HG03521 (cell line): ENCODE measurements around the gene E2F3.
"Not testable (repeated sequence)": the region's sequence is repeated elsewhere in the genome, so short reads cannot be mapped to it uniquely, and the experiment has no call there.

Source experiments
- ATAC-seq: cut with Tn5 transposase; IDR thresholded peaks from one replicate; pipeline ENCODE4 v1.9.1; 2021; ENCODE audit warnings: mild to moderate bottlenecking, moderate library complexity; ENCODE audit not compliant: unreplicated experiment

The E2F3 gene

DNA sequence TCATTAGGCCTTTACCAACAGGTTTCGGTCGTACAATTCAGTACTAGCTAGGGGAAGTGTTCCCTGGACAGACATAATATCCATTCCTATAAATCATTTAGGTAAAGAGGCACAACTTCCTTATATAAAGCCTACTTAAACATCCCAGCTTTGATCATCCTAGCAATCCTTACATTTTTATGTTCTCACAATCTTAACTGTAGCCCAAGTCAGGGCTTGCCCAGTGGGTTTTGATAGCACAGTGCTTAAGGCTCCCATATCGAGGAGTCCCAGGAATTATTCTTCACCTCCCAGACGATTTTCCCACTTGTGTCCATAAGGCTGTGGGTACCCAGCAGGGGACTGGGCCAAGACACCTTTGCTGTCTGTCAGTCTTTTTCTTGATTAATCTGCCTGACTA, 63.2 kb downstream of the E2F3 start:
- no peak for ATAC-seq

DNA sequence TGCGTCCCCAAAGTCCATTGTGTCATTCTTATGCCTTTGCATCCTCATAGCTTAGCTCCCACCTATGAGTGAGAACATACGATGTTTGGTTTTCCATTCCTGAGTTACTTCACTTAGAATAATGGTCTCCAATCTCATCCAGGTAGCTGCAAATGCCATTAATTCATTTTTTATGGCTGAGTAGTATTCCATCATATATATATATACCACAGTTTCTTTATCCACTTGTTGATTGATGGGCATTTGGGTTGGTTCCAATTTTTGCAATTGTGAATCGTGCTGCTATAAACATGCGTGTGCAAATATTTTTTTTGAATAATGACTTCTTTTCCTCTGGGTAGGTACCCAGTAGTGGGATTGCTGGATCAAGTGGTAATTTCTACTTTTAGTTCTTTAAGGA, 63.9 kb downstream of the E2F3 start:
- not testable (repeated sequence) for ATAC-seq

DNA sequence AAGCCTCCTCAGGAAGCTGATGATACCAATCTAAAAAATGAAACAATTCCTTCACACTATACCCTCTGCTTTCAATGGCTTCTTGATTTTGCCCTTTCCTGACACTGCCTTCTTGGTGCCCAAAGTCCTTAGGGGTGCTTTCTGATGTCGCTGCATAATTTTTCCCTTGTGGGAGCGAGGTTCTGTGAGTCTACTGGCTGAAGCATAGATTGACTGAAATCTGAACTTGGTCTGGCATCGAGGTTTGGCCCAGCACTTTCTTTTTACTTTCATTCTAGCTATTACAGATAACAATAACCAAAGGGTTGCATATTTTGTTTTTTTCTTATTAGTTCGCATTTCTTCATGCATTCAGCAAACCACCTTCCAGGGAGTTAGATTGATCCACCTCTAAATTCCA, 65.8 kb downstream of the E2F3 start:
- peak; percentile 49 for ATAC-seq

DNA sequence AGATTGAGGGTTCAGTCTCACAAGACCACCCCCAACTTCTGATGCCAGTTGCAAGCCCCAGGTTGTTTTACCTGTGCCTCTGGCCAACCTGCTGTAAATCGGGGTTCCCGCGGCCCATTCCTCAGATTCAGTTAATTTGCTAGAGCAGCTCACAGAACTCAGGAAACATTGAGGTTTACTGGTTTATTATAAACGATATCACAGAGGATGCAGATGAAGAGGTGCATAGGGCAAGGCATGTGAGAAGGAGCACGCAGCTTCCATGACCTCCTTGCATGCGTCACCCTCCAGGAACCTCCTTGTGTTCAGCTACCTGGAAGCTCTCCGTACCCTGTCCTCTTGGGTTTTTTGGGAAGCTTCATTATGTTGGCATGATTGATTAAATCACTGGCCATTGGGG, 66.5 kb downstream of the E2F3 start:
- no peak for ATAC-seq

DNA sequence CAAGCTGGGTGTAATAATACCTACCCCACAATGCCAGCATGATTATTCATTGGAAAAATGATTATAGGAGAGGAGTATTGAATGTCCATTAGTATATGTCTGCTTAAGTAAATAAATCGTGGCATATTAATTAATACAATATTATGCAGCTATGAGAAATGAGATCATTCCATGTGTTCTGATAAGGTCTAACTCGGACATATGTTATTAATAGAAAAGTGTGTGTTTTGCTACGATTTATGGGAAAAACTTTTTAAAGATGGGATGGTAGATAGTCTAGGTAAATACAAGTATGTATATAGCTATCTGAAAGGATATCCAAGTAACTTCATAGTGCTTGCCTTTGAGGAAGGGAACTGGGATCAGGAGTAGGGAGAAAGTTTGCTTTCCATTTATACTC, 71.1 kb downstream of the E2F3 start:
- ATAC-seq = no peak

DNA sequence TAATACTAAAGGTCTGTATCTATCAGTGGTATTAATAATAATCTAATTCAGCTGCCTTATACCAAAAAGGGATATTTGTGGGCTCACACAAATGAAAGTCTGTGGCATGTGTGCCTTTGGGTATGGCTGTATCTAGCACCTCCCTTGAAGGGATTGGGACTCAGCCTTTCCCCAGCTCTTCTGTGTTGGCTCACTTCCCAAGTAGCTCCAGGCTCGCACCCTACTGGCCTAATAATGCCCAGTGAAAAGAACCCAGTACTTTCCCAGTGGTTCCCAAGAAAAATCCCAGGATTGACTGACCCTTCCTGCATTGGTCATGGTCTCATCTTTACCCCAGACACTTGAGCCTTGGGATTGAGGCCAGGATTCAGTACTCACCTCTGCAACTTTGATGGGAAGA, 71.8 kb downstream of the E2F3 start:
- no peak for ATAC-seq

DNA sequence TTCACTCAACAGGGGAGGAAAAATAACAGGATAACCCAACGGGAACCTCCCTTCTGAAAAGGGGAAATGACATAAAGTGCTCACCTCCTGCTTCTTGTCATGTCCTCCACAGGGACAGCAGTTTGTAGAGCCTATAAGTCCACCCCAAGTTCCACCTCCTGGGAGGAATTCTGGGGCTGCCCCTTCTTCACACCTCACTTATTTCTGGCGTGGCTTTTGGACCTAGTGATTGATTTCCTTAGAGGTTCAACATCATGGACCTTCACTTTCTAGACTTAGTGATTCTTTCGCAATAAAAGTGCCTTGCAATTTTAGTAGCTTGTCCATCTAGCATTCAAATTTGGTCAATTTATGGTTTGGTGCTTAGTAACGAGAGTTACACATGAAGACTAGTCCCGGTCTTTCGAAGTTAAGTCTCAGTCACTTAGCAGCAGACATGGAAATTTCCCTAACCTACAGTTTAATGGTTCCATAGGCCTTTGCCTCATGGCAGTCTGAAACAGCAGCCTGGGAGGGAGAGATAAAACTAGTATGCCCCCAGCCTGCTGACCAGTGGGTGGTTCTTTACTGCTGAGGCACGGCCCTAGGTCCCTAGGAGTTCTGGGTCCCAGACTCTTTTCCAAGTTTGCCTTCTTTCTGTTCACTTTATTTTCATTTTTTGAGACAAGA, 73.3 kb downstream of the E2F3 start:
- ATAC-seq = no peak

DNA sequence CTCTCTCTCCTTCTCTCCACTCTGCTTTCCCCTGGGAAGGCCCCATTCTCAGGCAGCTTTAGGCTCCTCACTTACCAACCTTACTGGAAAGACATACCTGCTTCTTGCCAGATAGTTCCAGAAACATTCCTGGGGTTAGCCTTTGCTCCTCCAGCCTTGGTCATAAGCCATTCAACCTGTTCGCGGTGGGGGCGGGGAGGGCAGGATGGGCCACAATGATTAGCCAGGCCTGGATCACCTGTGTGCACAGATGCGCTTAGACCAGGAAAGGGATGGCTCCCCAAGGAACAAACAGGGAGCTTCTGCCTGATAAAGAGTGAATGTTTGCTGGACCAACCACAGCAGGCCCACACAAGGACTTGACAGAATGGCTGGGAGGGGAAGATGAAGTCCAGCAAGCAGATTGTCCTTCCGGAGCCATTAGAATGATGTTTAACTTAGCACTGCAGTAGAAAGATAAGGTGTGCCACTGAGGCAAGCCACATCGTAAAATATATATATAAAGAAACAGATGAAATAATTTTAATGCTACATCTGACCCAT, 74.9 kb downstream of the E2F3 start:
- ATAC-seq = no peak

DNA sequence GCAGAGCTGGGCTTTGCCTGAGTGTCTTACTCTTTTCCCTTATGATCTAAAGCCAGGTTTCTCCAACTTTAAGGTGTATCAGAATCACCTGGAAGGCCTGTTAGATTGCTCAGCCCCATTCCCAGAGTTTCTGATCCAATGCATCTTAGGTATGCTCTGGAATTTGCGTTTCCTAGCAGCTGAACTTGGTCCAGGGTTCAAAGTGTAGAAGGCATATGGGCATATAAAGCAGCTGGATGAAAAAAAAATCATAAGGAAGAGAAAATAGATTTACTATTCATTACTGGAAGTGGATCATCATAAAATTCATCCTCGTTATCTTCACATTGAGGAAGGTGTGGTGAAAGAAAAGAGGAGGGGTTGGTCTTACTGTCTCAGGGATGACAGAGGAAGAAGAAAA, 75.8 kb downstream of the E2F3 start:
- ATAC-seq = no peak

DNA sequence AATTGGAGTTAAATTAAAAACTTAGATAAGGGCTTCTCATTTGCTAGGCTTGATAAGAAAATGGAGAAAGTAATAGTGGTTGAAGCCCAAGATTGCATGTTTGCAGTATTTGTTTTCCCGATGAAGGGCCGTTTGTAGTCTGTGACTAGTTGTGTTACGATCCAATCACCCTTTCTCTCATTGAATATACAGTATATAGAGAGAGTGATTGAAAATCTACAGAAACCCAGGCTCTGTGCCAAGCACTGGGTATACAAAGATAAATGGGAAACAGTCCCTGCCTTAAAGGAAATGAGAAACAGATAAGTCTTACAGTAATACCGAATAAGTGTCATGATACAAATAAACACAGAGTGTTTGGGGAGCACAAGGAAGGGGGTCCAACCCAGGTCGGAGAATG, 77.4 kb downstream of the E2F3 start:
- ATAC-seq = no peak

DNA sequence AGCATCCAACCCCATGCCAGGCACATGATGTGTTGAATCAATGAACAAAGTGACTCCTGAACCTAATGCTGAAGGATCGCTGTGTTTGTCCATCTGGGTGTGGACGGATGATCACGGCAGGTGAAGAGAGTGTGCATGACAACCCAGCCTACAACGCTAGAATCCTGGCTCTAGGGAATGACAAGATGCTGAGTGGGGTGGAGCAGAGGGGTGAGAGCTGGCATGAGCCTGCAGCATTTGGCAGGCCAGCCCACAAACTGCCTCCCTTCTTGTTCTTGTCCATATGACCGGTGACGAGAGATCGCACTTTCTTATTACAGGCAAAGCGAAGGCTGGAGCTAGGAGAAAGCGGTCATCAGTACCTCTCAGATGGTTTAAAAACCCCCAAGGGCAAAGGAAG, 77.8 kb downstream of the E2F3 start:
- ATAC-seq = no peak

DNA sequence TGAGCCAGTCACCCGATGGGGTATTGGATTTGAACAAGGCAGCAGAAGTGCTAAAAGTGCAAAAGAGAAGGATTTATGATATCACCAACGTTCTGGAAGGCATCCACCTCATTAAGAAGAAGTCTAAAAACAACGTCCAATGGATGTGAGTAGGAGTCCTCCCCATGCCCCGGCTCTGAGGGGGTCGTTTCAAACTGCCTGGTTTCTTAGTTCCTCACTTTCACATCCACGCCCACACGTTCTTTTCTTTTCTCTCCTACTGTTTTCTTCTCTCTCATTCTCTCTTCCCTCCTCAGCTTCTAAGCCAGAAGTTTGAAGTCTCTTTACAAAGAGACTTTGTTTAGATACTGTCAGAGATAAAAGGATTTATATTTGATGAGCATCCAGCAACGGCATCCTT, 79.6 kb downstream of the E2F3 start:
- ATAC-seq = no peak

DNA sequence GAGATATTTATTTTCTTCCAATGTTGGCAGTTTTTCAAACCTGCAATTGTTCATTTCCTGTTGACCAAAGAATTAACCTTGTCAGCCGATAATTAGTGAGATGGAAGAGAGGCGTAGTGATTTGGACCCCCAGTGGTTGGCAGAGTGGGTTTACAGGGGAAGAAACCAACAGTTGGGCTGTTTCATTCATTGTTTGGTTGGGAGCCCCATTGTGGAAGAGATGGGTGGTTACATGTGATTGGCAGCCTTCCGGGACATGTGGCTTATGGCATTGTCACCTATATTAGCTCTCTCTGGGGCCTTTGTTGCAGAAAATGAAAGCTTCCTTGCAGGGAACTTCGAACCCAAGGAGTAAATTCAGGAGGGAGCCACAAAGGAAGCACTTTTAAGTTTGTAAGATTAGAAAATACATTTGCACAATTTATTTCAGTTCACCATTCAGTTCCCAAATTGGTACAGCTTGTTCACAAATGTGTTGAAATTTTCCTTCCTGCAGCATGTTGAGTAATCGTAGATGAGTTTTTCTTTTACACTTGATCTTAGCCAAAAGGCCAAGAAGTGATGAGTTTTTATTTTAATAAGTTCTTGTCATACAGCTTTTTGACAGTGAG, 82.3 kb downstream of the E2F3 start:
- ATAC-seq = no peak

DNA sequence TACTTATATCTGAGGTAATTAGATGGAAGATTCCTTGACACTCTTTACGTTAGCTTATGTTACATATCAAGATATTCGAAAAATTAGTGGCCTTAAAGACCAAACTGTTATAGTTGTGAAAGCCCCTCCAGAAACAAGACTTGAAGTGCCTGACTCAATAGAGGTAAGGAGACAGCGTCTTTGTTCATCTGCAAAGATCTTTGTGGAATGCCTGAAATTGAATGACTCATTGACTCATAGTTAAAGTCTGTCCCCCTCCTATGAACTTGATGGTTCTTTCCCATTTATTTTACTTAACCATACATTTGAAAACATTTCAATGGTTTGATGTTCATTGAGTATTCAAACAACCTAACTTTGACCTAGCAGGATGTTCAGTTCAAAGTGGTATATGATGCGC, 85.0 kb downstream of the E2F3 start:
- ATAC-seq = no peak

DNA sequence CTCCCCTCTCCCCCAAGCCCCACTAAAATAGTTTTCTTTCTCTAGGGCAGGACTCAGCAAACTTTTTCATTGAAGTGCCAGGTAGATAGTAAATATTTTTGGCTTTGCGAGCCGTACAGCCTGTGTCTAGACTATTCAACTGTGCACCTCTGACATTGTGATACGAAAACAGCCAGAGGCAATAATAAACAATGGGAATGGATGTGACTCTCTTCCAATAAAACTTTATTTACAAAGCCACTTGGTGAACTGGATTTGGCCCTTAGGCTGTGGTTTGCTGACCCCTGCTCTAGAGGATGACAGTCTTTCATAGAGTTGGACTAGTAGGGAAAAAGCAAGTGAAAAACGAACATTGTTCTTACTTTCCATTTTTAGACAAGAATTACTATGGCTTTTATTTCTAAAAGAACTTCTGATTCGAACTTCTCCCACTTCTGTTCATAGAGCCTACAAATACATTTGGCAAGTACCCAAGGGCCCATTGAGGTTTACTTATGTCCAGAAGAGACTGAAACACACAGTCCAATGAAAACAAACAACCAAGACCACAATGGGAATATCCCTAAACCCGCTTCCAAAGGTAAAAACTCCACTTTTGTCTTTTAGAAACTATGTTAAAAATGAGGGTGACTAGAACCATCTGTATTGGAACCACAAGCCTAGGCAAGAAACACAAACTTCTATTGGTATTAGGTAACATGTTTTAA, 86.1 kb downstream of the E2F3 start:
- no peak for ATAC-seq

DNA sequence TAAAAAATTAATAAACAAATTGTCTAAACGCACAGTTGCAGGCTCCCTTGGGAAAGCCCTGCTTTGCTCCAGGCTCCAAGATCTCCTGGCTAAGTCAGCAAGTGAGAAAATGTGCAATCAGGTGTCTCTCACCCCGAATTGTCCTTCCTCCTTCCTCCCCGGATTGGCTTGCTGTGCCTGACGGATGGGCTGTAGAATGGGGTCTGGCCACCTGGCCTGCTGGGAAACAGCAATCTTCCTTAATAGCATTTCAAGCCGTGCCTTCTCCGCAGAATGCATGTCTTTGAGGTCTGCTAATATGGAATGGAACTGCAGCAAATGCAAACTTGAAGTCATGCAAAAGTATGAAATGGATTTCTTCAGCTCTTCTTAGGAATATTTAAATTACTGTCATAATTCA, 88.9 kb downstream of the E2F3 start:
- ATAC-seq = no peak

DNA sequence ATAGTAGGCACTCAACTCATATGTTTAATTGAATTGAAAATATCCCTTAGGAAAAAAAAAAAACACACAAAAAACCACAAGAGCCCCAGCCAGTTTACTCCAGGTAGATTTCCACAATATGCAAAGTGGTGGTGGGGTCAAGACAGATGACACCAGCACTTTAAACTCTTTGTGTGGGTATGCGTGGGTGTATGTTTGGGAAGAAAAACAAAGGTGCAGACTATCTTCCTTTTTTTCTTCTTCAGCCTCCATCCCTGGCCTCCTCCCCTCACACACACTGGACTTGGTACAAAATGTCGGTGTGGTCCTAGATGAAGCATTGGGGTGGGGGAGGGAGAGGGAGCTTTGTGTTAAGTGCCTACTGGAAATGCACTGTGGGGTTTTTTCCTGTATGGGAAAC, 90.4 kb downstream of the E2F3 start:
- ATAC-seq = no peak

DNA sequence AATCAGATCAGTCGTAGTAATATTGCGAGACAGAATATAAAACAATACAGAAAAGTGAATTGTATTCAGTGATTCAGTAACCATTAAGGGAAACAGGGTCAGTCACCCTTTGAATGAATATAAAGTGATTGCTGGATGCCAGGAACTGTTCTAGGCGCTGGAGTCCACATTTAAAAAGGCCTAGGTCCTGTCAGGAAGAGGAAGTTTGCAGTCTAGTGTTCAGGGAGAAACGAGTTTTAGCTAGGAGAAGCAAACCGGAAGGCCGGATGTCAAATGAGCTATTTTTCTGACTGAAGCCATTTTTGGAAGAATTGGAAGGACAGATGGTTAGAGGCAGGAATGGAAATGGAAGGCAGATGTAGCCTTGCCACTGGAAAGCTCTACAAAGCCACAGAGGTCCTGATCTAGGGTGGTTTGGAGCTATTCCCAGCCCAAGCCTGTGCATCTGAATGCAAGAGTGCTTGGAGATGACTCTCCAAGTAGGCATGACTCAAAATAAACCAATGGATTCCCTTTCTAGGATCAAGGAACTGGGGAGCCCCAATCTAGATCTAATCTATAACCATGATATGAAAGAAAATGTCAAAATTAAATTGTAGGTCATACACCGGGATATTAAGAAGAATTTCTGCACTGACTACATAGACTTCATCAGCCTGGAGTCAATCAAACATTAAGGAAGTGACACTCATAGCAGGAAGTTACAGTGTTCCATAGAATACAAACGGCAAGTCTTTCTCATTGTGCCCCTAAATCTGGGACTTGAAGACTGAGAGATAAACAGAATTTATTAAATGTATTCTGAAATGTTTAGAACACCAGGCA, 95.7 kb downstream of the E2F3 start:
- ATAC-seq = no peak

DNA sequence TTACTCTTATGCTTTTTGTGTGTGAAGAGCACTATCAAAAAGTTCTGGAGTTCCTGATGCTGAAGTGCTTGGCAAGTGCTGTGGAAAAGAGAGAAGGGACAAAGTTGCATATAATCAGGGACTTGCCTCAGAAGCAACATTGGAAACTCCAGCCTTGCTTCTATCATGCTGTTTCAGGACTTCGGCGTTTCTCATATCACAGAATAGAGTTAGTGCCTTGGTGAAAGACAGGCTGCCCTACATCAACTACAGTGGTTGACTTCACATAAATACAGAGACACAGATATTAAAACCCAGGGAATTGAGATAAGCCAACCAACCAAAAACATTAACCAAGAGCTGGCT, 96.3 kb downstream of the E2F3 start:
- ATAC-seq = no peak

DNA sequence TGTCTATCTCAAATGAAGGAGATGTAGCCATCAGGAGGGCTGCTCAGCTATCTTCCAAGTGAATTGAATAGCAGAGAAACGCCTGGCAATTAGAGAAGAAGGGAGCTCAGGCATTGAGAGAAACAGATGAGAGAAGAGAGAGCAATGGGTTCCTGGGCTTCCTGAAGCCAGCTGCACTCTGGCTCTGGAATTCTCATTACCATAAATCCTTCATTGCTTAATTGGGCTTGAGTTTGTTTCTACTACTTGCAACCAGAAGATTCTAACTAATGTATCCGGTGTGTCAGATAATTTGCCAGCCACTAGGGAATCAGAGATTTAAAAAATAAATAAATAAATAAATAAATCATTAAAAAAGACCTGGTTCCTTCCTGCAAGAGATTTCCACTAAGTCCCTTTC, 107.5 kb downstream of the E2F3 start:
- ATAC-seq = no peak

DNA sequence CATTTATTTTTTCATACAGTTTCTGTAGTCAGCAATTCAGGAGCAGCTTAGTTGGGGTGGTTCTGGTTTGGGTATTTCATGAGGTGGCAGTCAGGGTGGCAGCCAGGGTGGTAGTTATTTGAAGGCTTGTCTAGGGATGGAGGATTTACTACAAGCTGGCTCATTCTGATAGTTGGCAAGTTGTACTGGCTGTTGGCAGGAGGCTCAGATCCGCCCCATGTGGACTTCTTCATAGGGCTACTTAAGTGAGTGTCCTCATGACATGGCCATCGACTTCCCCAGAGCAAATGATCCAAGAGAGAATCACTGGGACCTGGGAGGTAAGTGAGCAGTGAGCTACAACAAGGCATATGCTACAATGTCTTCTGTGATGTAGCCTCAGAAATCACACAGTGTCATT, 110.2 kb downstream of the E2F3 start:
- ATAC-seq = no peak
